IMR-90 (cell line): ENCODE data around the gene TPPP3. TPM values are rescaled to one million over a fixed set of nuclear protein-coding genes. Genes with fewer than 3 reads are reported as not detected.

Source experiments
- ATAC-seq: fragments of 200-7000 bp; cut with Tn5 transposase; 2 replicates; pipeline ENCODE4 v1.9.1; 2020; ENCODE audit warnings: low read depth, mild to moderate bottlenecking, moderate library complexity
- BruUV-seq: library from RNA; stranded (reverse); fragments of 400-500 nt; replicated peaks from 2 replicates; lab custom pipeline; 2021; lab: Mats Ljungman, UMichigan
- CTCF ChIA-PET: fragments of 300-600 bp; formaldehyde crosslinking; extraction: SDS; loops from one replicate; lab custom pipeline; 2021; ENCODE audit warnings: antibody characterized with exemption; lab: Yijun Ruan, JAX
- POLR2A ChIA-PET: fragments of 300-600 bp; sonication (Branson Sonifier 250); formaldehyde crosslinking; loops from one replicate; lab custom pipeline; 2022; ENCODE audit warnings: antibody characterized with exemption; ENCODE audit not compliant: unreplicated experiment; lab: Charles Lee
- DNase-seq: peaks from one replicate; pipeline ENCODE4 v3.0.0; 2013
- H2AFZ ChIP-seq: replicated peaks from 2 replicates; pipeline ENCODE3; 2013; ENCODE audit warnings: low read length, mild to moderate bottlenecking; ENCODE audit not compliant: poor library complexity
- H2AK5ac ChIP-seq: 2 replicates; pipeline ENCODE4 v1.6.1; 2013; ENCODE audit warnings: low read depth, low read length, inconsistent platforms
- H2AK9ac ChIP-seq: replicated peaks from 2 replicates; pipeline ENCODE3; 2013; ENCODE audit warnings: mild to moderate bottlenecking, low read depth, low read length, moderate library complexity; ENCODE audit not compliant: poor library complexity
- H2BK120ac ChIP-seq: 2 replicates; pipeline ENCODE4 v1.6.1; 2013; ENCODE audit warnings: low read depth, low read length, inconsistent platforms
- H2BK15ac ChIP-seq: 3 replicates; pipeline ENCODE4 v1.6.1; 2013; ENCODE audit warnings: low read depth, low read length, inconsistent platforms
- H2BK20ac ChIP-seq: 2 replicates; pipeline ENCODE4 v1.6.1; 2013; ENCODE audit warnings: low read depth, mild to moderate bottlenecking, inconsistent platforms, low read length, moderate library complexity
- H2BK5ac ChIP-seq: 2 replicates; pipeline ENCODE4 v1.6.1; 2013; ENCODE audit warnings: mild to moderate bottlenecking, low read depth, low read length, inconsistent platforms; ENCODE audit not compliant: poor library complexity, severe bottlenecking
- H3K14ac ChIP-seq: replicated peaks from 2 replicates; pipeline ENCODE4 v1.6.1; 2013; ENCODE audit warnings: low read depth, low read length, inconsistent platforms
- H3K18ac ChIP-seq: 2 replicates; pipeline ENCODE4 v1.6.1; 2013; ENCODE audit warnings: low read depth, low read length, control low read depth
- H3K23ac ChIP-seq: 2 replicates; pipeline ENCODE4 v1.6.1; 2013; ENCODE audit warnings: low read depth, low read length, inconsistent platforms
- H3K27ac ChIP-seq: 2 replicates; pipeline ENCODE4 v1.5.1; 2013; ENCODE audit warnings: mild to moderate bottlenecking, control low read depth, low read length; ENCODE audit not compliant: insufficient read depth
- H3K27me3 ChIP-seq: 2 replicates; pipeline ENCODE4 v1.6.1; 2013; ENCODE audit warnings: low read length; ENCODE audit not compliant: control insufficient read depth, insufficient read depth
- H3K36me3 ChIP-seq: 2 replicates; pipeline ENCODE4 v1.6.1; 2013; ENCODE audit warnings: low read length, mixed read lengths; ENCODE audit not compliant: control insufficient read depth, insufficient read depth
- H3K4ac ChIP-seq: 2 replicates; pipeline ENCODE4 v1.6.1; 2013; ENCODE audit warnings: low read depth, low read length, inconsistent platforms
- H3K4me1 ChIP-seq: 2 replicates; pipeline ENCODE4 v1.6.1; 2013; ENCODE audit warnings: low read length, mixed read lengths; ENCODE audit not compliant: control insufficient read depth, insufficient read depth
- H3K4me2 ChIP-seq: 2 replicates; pipeline ENCODE4 v1.6.1; 2013; ENCODE audit warnings: low read depth, mild to moderate bottlenecking, control low read depth, low read length, moderate library complexity
- H3K4me3 ChIP-seq: 2 replicates; pipeline ENCODE4 v1.5.1; 2013; ENCODE audit warnings: low read depth, mild to moderate bottlenecking, control low read depth, low read length, moderate library complexity; ENCODE audit not compliant: insufficient read depth
- H3K56ac ChIP-seq: 2 replicates; pipeline ENCODE4 v1.6.1; 2013; ENCODE audit warnings: low read length, inconsistent platforms; ENCODE audit not compliant: insufficient read depth; ENCODE audit errors: extremely low read depth
- H3K79me1 ChIP-seq, 2 experiments: 2 replicates each; pipeline ENCODE4 v1.6.1; 2013; ENCODE audit warnings: low read length in 2 of 2, inconsistent platforms in 1 of 2, low read depth in 1 of 2
- H3K9ac ChIP-seq: 2 replicates; pipeline ENCODE4 v1.6.1; 2013; ENCODE audit warnings: low read depth, low read length, control low read depth
- H3K9me1 ChIP-seq: 2 replicates; pipeline ENCODE4 v1.6.1; 2013; ENCODE audit warnings: low read length, inconsistent platforms; ENCODE audit not compliant: insufficient read depth
- H3K9me3 ChIP-seq: 2 replicates; pipeline ENCODE4 v1.6.1; 2013; ENCODE audit warnings: low read length; ENCODE audit not compliant: control insufficient read depth, insufficient read depth
- H4K20me1 ChIP-seq: 2 replicates; pipeline ENCODE4 v1.6.1; 2013; ENCODE audit warnings: low read length, inconsistent platforms; ENCODE audit not compliant: insufficient read depth
- H4K5ac ChIP-seq: 2 replicates; pipeline ENCODE4 v1.6.1; 2013; ENCODE audit warnings: mild to moderate bottlenecking, low read depth, low read length, control low read depth
- H4K8ac ChIP-seq, 2 experiments: 2 replicates each; pipeline ENCODE4 v1.6.1; 2013; ENCODE audit warnings: low read depth in 2 of 2, low read length in 2 of 2, control low read depth in 1 of 2, inconsistent platforms in 1 of 2
- H4K91ac ChIP-seq: 2 replicates; pipeline ENCODE4 v1.6.1; 2013; ENCODE audit warnings: low read depth, low read length, inconsistent platforms; ENCODE audit not compliant: insufficient read depth
- BHLHE40 ChIP-seq: fragments of 150-350 bp; IDR thresholded peaks from 2 replicates; pipeline ENCODE4 v1.6.1; 2016; ENCODE audit warnings: mild to moderate bottlenecking, low read depth, low read length
- CEBPB ChIP-seq: IDR thresholded peaks from 2 replicates; pipeline ENCODE4 v1.6.1; 2012; ENCODE audit warnings: low read depth, low read length, improper control_type of control experiment
- RAD21 ChIP-seq: IDR thresholded peaks from 2 replicates; pipeline ENCODE4 v1.6.1; 2012; ENCODE audit warnings: low read length, improper control_type of control experiment
- WGBS, 2 experiments: methylation state at CpG; one replicate each; pipeline versions ENCODE4 v1.1.5 to v1.1.7; 2013; ENCODE audit warnings: missing lambda C conversion rate in 2 of 2; ENCODE audit not compliant: insufficient read length in 1 of 2; ENCODE audit errors: extremely low coverage in 2 of 2; 5-methylcytosine and 5-hydroxymethylcytosine counted together
- dilution Hi-C: fragments of 300-500 bp; cut with HindIII; formaldehyde crosslinking; loops from one replicate; pipeline ENCODE4 v1.14.3; 2018; ENCODE audit warnings: low sequenced_read_pairs; ENCODE audit not compliant: unreplicated experiment
- in situ Hi-C: fragments of 300-500 bp; cut with MboI; formaldehyde crosslinking; loops from 3 replicates; pipeline ENCODE4 v1.14.3; 2019; ENCODE audit warnings: low sequenced_read_pairs, inconsistent platforms, mixed read lengths
- intact Hi-C: fragments of 100-400 bp; cut with micrococcal nuclease; formaldehyde crosslinking; loops from 2 replicates; pipeline ENCODE4 v1.10.0; 2022
- polyA plus RNA-seq, 3 experiments: library from polyadenylated mRNA; depleted of rRNA; stranded (reverse); fragments of >200 nt; gene quantifications; 2 replicates each; pipeline ENCODE4 v1.2.3, GENCODE V29; 2012; ENCODE audit warnings: low replicate concordance in 1 of 3
- total RNA-seq: library from RNA; depleted of rRNA; stranded (reverse); fragments of >200 nt; gene quantifications from 2 replicates; pipeline ENCODE4 v1.2.3, GENCODE V29; 2012
- TF ChIP-seq, protein P1 (sequence below): fragments of 150-350 bp; IDR thresholded peaks from 2 replicates; pipeline ENCODE4 v1.6.1; 2017; ENCODE audit warnings: mild to moderate bottlenecking, antibody characterized with exemption, low read length, low read depth

The TPPP3 gene
- total and polyA plus RNA-seq, 2 of the 4 experiments (the other 2 are of a cell fraction): 0.54 to 2.4 TPM

DNA sequence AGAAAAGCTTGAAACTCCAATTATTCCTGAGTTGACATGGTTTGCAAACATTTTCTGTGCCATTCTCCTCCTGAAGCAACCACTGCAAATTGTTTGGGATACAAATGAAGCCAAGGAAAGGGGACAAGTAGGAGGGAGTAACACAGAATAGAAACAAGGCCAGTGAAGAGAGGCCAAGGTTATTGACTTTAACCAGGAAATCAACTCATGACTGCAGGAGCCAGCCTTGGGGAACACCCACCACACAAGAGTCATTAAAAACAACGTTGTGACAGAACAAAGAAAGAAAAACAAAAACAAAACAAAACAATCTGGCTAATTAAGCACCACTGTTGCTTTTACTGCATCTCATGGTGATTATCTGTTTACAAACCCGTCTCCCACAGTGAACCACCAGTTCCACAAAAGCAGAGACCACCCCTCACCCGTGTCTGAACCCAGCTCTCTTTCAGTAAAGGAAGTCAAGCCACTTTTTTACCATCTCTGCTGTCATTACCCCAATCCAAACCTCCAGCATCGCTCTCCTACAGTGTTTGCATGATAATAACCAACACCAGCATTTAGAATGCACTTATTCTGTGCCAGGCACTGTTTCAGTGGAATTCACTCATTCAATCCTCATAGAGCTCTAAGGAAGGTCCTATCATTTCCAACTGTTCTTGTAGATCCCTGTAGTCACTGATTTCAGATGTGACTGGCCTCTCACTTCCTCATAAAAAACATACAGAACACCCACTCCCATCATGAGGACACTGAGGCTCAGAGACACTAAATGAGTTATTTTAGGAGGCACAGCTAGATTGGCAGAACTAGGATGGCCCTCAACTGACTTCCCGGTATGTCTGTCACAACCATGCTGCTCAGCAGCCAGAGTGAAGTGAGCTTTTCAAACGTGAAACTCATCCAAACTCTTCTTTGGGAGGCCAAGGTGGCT is 20.9 kb upstream of the TPPP3 start:
- no TSS peak for BruUV-seq
- ATAC-seq: no peak
- no peaks in the 10 kb centered on the region for H3K9me3 ChIP-seq
- no peak overlapping the region for H2BK20ac ChIP-seq
- H4K91ac ChIP-seq: no peak overlapping the region
- dilution Hi-C loops: no loop called here
- peaks cover 2 to 15% of the 10 kb centered on the region in 2 experiments; a peak in 3 of 4 replicates for H3K79me1 ChIP-seq
- H2BK5ac ChIP-seq: no peak overlapping the region
- no peak overlapping the region for H4K8ac ChIP-seq
- WGBS, 2 experiments: 76% methylated on average over 5 of the region's 6 CpGs; no CpG with 5 or more reads in 1 of the 2 experiments
- H2AK9ac ChIP-seq: no peak overlapping the region
- POLR2A ChIA-PET: interaction anchor here (0.6 kb wide), 1 partner anchor 14 kb away, joined by 5 read pairs; no protein-coding TSS in a partner anchor
- H4K20me1 ChIP-seq: no peaks in the 10 kb centered on the region
- DNase-seq: no peak
- no peak overlapping the region for H3K4ac ChIP-seq
- H4K5ac ChIP-seq: no peak overlapping the region
- no peak overlapping the region for H2BK15ac ChIP-seq
- no peak for TF ChIP-seq RAD21
- no peak for TF ChIP-seq BHLHE40
- TF ChIP-seq, protein P1, sequence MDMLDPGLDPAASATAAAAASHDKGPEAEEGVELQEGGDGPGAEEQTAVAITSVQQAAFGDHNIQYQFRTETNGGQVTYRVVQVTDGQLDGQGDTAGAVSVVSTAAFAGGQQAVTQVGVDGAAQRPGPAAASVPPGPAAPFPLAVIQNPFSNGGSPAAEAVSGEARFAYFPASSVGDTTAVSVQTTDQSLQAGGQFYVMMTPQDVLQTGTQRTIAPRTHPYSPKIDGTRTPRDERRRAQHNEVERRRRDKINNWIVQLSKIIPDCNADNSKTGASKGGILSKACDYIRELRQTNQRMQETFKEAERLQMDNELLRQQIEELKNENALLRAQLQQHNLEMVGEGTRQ: no peak
- TF ChIP-seq CEBPB: no peak
- H3K23ac ChIP-seq: 0 out of 2 replicates have a peak overlapping the region, but pooled peaks have one; percentile 38
- no peak overlapping the region for H3K56ac ChIP-seq
- no peaks in the 10 kb centered on the region for H3K36me3 ChIP-seq
- CTCF ChIA-PET: interaction anchor here (0.7 kb wide), 1 partner anchor 14 kb away, joined by 3 read pairs; no protein-coding TSS in a partner anchor
- no peak overlapping the region for H2BK120ac ChIP-seq
- H3K9me1 ChIP-seq: no peaks in the 10 kb centered on the region
- intact Hi-C loops: no loop called here
- H3K4me1 ChIP-seq: no peaks in the 10 kb centered on the region; the same call in 1 of the 2 replicates
- no peak overlapping the region for H3K14ac ChIP-seq
- H3K4me3 ChIP-seq: no peak overlapping the region
- in situ Hi-C loops: no loop called here
- no peak overlapping the region for H3K27ac ChIP-seq
- H2AFZ ChIP-seq: no peak overlapping the region
- H2AK5ac ChIP-seq: no peak overlapping the region
- no peak overlapping the region for H3K9ac ChIP-seq
- H3K18ac ChIP-seq: no peak overlapping the region
- H3K4me2 ChIP-seq: no peak overlapping the region
- H3K27me3 ChIP-seq: no peaks in the 10 kb centered on the region
